Measurements from ENCODE around the gene MISP.

Gene MISP

GRCh38 chr19:776549-776948 is 25.6 kb downstream of the MISP start:
- no peak overlapping the region for H3K4me3 ChIP-seq (ENCODE audit: low read depth, low read length)
- no peak for DNase-seq (ENCODE audit: low read depth)
- no peak for TF ChIP-seq CTCF (IDR thresholded peaks at IDR 0.05; ENCODE audit: insufficient read depth, low read depth, low read length, missing control alignments)

GRCh38 chr19:778910-779653 is 28.2 kb downstream of the MISP start:
- H3K4me3 ChIP-seq (ENCODE audit: low read depth, low read length) = no peak overlapping the region
- DNase-seq (ENCODE audit: low read depth) = no peak
- TF ChIP-seq CTCF (IDR thresholded peaks at IDR 0.05; ENCODE audit: insufficient read depth, low read depth, low read length, missing control alignments) = no peak

GRCh38 chr19:780935-781334 is 30.0 kb downstream of the MISP start:
- no peak for DNase-seq (ENCODE audit: low read depth)
- no peak overlapping the region for H3K4me3 ChIP-seq (ENCODE audit: low read depth, low read length)
- TF ChIP-seq CTCF (IDR thresholded peaks at IDR 0.05; ENCODE audit: insufficient read depth, low read depth, low read length, missing control alignments) = no peak

GRCh38 chr19:781800-782184 is 30.9 kb downstream of the MISP start:
- DNase-seq (ENCODE audit: low read depth) = no peak
- no peak overlapping the region for H3K4me3 ChIP-seq (ENCODE audit: low read depth, low read length)
- TF ChIP-seq CTCF (IDR thresholded peaks at IDR 0.05; ENCODE audit: insufficient read depth, low read depth, low read length, missing control alignments) = no peak

GRCh38 chr19:782185-782877 is 31.4 kb downstream of the MISP start:
- no peak for DNase-seq (ENCODE audit: low read depth)
- TF ChIP-seq CTCF (IDR thresholded peaks at IDR 0.05; ENCODE audit: insufficient read depth, low read depth, low read length, missing control alignments) = no peak
- H3K4me3 ChIP-seq (ENCODE audit: low read depth, low read length) = no peak overlapping the region

GRCh38 chr19:782878-783668 is 32.2 kb downstream of the MISP start:
- TF ChIP-seq CTCF (IDR thresholded peaks at IDR 0.05; ENCODE audit: insufficient read depth, low read depth, low read length, missing control alignments) = no peak
- H3K4me3 ChIP-seq (ENCODE audit: low read depth, low read length) = no peak overlapping the region
- no peak for DNase-seq (ENCODE audit: low read depth)

Measured in GM12865 (cell line).